Measurements from ENCODE around the gene MAPK1.
"Not testable (repeated sequence)": the region's sequence is repeated elsewhere in the genome, so short reads cannot be mapped to it uniquely, and the experiment has no call there.

MAPK1 gene

DNA sequence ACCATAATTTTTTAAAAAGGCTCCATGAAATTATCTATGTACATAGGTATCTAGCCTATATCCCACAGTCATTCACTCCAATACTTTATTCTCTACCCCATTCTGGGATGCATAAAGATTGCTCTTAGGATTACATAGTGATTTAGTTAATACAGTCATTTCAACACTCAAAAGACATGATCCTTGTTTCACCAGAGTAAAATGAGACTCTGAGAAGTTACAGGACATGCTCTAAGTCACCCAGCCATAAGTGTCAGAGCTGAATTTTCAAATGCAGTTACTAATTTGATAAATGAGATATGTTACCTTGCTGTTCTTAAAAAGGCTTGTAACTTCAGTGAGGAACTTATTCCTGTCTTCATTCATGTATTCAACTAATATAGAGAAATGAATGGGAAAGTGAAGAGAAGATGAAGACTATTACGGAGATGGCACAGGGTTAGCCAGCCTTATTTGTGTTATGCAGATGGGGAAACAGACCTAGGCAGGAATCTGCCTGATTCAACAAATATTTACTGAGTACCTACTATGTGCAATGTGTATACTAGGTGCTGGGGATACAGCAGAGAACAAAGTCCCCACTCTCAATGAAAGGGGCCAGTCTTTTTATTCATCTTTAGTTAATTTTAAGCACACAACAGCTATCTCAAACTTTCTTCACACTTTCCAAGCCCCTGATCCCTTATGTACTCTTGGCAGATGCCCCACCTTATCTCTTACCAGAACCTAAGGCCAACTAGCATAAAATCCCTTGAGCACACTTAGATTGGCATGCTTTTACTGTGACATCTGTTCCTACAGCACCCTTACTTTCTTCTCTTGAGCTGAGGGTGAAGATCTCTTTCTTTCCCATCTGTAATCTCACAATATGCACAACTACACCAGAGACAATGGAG, 21.6 kb downstream of the MAPK1 start:
- no peak for DNase-seq

DNA sequence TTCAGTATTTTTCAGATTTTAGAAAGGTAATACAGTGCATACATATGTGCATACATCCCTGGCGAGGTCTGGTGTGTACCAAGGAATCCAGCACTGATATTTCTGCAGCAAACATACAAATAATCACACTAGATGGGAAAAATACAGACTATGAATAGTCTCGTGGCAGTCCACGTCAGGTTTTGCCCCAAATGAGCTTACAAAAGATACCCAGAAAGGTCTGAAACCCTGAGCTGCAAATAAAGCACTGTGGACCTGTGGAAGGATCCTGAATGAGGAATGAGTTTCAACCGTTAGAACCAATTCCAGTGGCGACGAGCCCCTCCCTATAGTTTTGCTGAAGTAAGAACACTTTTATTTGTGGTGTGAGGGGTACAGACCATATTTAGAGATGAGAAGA, 24.5 kb downstream of the MAPK1 start:
- DNase-seq: no peak

DNA sequence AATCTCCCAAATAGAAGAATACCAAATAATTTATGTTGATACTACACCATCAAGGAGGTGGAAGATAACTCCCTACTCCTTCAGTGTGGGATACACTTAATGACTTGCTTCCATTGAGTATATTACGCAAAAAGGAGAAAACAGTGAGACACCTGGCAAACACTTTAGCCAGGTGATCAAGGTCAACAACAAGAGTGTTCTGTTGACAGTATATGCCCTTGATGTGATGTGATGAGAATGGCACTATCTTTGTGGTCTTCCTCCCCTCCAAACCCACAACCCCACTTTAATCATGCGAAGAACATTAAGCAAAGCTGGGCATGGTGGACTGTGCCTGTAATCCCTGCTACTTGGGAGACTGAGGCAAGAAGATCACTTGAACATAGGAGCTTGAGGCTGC, 26.0 kb downstream of the MAPK1 start:
- no peak for DNase-seq

DNA sequence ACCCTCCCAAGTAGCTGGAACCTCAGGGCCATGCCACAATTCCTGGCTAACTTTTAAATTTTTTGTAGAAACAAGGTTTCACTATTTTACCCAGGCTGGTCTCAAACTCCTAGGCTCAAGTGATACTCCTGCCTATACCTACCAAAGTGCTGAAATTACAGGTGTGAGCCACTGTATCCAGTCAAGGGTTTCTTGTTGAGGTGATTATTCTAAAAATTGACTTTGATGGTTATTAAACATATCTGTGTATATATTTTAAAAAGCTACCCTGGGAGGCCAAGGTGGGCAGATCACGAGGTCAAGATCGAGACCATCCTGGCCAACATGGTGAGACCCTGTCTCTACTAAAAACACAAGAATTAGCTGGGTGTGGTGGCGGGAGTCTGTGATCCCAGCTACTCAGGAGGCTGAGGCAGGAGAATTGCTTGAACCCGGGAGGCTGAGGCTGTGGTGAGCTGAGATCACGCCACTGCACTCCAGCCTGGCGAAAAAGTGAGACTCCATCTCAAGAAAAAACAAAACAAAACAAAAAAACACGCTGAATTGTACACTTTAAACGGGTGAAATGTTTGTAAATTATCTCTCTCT, 27.1 kb downstream of the MAPK1 start:
- DNase-seq: no peak

DNA sequence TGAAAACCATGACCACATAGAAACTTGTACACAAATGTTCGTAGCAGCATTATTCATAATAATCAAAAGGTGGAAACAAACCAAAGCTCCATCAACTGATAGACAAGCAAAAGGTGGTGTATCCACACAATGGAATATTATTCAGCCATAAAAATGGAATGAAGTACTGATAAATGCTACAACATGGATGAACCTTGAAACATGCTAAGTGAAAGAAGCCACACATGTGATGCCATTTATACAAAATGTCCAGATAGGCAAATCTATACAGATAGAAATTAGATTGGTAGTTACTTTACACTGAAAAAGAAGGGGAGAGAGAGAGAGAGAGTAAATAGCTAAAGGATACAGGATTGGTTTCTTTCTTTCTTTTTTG, 27.7 kb downstream of the MAPK1 start:
- DNase-seq: no peak

DNA sequence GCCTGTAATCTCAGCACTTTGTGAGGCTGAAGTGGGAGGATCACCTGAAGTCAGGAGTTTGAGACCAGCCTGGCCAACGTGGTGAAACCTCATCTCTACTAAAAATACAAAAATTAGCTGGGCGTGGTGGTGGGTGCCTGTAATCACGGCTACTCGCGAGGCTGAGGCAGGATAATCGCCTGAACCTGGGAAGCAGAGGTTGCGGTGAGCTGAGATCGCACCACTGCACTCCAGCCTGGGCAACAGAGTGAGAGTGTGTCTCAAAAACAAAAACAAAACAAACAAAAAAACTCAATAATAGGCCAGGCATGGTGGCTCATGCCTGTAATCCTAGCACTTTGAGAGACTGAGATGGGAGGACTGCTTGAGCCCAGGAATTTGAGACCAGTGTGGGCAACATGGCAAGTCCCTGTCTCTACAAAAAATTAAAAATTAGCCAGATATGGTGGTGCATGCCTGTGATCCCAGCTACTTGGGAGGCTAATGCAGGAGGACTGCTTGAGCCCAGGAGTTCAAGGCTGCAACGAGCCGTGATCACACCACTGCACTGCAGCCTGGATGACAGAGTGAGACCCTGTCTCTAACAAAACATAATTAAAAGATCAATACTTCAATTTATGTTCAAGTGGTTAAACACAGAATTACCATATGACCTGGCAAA, 28.2 kb downstream of the MAPK1 start:
- not testable (repeated sequence) for DNase-seq

DNA sequence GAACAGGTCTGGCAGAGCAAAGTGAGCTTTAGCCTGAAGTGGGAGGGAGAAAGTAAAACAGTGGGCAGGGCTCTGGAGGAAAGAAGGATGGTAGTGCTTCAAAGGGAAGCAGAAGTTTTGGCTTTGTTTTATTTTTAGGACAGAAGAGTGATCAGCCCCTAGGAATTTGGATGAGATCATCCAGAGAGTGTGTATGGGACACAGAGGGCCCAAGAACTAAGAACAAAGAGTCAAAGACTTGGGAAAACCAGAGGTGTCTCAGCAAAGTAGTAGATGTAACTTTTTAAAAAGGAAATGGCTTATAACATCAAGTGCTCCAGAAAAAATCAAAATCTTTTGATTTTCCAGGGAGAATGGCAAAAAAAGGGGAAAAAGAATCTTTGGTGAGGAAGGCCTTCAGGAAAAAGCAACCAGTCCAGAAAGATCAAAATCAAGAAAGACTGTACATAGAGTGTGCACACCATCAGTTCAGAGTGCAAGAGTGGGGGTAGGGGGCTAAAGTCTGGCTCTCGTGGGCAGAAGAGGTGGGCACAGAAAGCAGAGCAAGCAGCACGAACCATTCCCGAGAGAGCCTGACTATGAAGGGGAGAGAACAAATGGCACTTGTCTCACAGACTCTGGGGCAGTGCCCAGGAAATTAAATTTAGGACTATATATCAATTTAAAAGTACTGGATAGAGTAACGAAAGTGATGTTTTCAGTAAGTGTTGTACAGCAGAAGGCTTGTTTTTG, 30.0 kb downstream of the MAPK1 start:
- DNase-seq: no peak

DNA sequence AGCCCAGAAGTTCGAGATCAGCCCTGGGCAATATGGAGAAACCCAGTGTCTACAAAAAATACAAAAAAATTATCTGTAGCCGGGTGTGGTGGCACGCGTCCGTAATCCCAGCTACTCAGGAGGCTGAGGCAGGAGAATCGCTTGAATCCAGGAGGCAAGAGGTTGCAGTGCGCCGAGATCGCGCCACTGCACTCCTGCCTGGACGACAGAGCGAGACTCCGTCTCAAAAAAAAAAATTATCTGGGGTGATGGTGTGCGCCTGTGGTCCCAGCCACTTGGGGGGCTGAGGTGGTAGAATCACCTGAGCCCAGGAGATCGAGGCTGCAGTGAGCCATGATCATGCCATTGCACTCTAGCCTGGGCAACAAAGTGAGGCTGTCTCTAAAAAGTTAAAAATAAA, 31.0 kb downstream of the MAPK1 start:
- DNase-seq: not testable (repeated sequence)

DNA sequence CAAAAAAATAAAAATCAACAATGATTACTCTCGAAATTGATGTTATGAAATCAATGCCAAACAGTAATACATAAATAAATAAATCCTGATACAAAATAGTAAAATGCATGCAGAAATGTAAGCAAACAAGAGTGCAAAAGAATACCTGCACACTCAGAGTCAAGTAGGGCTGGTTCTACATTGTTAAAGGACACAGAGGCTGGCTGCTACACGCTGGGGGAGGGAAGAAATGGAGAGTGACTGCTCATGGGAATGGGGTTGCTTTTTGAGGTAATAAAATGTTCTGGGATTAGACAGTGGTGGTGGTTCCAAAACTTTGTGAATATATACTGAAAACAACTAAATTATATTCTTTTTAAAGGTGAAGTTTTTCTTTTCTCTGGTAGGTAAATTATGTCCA, 32.1 kb downstream of the MAPK1 start:
- no peak for DNase-seq

DNA sequence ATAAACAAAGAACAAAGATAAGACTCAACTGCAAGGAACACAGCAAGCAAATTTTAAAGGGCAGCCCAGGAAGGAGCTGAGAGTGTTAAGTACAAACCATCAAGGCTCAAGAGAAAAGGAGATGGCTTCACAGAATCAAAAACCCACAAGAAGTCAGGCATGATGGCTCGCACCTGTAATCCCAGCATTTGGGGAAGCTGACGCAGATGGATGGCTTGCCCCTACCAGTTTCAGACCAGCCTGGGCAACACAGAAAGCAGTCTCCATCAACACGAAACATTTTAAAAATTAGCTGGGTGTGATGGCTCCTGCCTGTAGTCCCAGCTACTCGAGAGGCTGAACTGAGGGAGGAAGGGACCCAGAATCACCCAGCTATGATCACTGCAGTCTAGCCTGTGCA, 32.6 kb downstream of the MAPK1 start:
- DNase-seq: no peak

DNA sequence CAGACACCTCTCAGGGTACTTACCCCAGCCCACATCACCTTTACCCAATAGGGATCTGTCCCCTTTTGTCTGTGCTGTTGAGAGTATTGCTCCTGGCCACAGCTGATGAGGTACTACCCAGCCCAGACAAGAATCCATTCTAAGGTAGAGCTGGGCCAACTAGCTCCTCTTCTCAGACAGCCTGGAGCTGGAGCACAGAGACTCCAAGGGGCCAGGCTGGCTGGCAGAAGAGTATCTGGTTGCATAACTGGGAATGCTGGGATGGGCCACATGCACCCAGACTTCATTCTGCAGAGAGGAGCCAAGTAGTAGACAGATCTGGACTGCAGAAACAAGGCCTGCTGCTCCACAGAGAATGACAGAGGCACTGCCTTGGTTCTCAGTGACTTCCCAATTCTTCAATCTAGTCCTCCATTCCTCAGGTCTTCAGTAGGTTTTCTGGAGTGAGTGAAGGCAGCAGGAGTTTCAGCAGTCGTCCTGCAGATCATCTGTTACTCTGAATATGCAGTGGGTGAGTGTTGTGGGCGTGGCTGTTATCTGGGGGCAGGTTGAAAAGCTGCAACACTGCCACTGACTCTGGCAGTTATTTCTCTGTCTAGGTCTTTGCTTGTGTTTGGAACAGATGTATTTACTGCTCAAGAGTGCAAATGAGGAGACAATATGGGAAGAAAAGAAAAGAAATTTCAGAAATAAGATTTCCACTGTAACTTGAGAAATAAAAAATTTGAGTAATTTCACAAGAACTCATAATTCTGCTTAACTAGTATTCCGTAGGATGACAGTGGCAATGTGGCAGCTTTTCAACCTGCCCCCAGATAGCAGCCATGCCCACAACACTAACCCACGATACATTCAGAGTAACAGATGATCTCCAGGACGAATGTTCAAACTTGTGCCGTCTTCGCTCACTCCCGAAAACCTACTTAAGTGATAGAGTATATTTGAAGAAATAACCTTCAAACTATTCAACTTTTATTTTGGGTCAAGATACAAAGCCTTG, 34.9 kb downstream of the MAPK1 start:
- DNase-seq: no peak

DNA sequence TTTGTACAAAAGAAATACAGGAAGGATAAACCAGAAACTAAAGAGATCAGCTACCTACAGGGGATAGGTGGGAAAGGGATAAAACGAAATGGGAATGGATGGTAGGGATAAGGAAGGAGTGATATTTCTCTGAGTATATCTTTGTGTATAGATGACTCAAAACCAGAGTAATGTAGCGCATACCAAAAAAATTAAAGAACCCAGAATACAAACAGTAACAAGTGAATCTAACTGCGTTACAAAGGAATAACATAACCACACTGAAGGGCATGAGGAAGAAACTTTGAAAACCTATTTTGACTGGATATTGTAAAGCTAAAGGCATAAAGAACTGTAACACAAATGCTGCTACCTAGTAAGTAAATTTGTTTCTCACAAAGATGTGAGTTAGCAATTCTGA, 37.9 kb downstream of the MAPK1 start:
- DNase-seq: no peak

DNA sequence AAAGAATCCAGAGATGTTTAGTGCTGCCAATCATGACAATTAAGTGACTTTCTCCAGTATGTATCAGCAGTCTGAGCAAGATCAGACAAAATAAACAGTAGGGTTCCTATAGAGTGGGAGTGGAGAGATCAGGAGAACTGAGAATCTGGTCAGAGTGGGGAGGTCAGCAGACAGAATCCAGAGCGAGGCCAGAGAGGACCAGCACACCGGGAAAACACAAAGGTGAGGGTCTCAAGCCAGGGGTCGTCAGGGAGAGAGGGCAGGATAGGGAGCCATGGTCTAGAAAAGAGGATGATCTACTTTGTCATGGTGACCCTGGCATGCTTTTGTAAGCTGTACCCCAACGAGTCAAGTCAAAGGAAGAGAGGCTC, 39.2 kb downstream of the MAPK1 start:
- no peak for DNase-seq

DNA sequence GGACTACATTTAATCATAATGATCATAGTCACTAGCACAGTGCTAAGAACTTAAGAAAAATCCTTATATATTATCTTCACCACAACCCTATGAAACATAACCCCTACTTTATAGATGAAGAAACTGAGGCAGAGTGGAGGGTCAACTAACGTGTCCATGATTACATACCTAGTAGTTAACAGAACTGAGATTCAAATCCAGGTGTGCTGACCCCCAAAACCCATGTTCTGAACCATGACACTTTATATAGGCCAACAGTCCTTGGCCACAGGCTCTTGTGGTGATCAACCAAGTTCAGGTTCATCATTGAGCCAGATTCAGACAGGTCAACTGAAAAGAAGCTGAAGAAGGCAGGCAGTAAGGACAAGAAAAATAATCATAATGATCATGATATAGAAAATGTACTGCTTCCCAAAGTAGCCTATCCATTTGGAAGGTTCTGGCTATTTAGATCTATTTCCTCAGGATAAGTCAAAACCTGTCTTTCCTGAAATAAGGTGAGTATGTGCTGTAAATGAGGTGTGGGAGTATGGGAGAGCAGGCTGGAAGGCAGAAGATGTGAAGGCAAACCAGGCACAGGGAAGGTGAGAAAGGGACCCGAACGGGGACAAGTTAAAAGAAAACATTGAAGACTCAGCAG, 39.7 kb downstream of the MAPK1 start:
- DNase-seq: no peak

DNA sequence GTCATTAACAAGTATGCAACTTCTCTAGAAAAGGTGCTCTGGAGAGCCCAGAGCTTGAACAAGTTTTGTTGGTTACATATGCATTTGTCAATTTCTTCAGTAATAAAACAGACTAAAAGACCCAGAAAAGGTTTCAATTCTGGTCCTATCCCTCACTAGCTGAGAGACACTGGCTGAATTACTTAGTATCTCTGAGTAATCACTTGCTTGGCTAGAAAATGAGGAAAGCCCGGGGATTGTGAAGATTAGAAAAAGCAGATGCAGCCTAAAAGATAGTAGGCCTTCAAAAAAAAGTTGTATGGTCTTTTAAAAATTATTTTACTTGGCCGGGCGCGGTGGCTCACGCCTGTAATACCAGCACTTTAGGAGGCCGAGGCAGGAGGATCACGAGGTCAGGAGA, 41.2 kb downstream of the MAPK1 start:
- no peak for DNase-seq

DNA sequence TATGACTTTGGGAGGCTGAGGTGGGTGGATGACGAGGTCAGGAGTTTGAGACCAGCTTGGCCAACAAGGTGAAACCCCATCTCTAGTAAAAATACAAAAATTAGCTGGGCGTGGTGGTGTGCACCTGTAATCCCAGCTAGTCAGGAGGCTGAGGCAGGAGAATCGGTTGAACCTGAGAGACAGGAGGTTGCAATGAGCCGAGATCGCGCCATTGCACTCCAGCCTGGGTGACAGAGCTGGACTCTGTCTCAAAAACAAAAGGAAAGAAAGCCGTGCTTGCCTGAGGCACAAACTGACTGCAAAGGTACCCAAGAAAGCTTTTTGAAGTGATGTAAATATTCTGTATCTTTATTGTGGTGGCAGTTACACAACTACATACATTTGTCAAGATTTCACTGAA, 42.5 kb downstream of the MAPK1 start:
- DNase-seq: not testable (repeated sequence)

DNA sequence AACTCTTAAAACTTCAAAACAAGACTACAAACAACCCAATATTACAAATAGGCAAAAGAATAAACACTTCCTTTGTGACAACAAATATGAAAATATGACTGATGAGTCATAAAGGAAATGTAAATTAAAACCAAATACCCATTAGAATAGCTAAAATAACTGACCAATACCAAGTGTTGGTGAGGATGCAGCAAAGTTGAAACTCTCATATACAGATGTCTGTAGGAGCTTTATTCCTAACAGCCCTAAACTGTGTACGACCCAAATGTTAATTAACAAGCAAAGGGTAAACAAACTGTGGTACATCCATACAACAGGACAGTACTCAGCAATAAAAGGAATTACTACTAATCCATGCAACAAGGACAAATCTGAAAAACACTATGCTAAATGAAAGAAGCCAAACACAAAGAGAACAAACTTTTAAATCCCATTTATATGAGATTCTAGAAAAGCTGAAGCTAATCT, 43.0 kb downstream of the MAPK1 start:
- no peak for DNase-seq

DNA sequence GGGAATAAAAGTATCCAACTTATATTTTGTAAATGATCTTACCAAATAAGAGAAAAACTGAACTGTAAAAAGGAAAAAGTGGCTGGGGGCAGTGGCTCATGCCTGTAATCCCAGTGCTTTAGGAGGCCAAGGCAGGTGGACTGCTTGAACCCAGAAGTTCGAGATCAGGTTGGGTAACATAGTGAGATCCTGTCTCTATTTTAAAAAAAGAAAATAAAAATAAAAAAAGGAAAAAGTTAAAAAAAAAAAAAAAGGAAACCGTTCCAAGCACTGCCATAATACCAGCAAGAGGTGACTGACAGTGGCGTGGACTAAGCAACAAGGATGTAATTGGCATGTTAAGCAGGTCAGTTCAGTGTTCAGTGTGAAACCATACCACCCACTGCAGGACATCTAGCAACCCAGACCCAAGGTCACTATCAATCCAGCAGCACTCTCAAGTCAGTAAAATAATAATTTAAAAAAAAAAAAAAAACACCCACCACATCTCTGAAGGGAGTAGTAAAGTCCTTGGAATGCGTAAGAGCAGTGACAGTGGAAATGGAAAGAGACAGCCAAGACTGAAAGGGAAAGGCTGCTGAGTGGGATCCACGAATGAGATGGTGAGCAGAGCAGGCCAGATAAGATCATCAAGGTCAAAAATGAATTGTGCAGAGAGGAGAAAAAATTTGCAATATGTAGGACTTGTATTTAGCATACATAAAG, 43.6 kb downstream of the MAPK1 start:
- no peak for DNase-seq

DNA sequence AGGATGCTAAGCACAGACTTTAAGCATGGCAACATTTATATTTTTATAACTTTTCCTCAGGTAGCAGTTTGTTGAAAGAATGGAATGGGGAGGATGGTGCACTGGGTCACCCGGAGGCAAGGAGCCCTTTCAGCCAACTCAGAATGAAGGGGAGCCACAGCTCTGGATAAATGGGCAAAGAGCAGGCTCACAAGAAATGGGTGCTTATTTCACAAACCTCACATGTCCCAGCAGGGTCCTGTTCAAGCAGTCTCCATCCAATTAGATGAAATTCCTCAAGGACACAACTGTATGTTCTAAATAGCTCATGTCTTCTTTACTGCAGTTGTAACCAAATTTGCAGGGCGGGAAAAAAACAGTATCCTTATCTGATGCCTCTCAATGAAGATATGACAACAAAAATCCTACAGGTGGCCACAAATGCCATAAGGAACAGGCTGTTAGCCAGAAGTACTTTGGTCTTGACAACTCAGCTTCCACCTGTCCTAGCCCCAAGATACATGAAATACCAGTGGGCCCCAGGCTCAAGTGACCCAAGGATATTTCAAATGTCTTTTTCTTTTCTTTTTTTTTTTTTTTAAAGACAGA, 48.2 kb downstream of the MAPK1 start:
- no peak for DNase-seq

DNA sequence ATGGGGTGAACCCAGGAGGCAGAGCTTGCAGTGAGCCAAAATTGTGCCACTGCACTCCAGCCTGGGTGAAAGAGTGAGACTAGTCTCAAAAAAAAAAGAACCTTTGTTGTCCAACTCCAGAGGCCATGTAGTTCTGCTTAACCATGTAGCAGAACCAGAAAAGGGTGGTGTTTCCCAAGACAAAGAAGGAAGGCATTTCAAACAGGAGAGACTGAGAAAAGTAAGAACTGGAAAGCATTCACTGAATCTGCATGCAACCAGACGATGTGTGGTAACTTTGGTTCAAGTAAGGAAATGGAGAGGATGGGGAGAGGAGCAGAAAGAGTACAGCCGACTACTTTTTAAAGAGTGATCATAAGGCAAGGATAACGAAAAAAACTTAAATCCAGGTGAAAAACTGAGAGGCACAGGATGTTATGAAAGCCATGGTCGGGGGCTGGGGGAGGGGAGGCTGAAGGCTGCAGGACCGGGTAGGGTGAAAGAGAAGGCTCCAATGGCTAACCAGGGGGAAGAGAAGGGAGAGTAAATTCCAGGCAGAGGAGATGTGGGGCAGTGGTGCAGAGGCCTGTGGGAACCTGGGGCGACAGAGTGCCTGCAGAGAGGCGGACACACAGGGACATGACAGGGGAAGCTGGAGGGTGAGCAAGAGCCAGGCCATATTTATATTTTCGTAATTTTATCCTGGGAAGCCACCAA, 48.8 kb downstream of the MAPK1 start:
- no peak for DNase-seq
